HCT116 (cell line): ENCODE results near the gene SIPA1L3. TPM values are rescaled to one million over a fixed set of nuclear protein-coding genes. Genes with fewer than 3 reads are reported as not detected.

Source experiments
- ATAC-seq: fragments of 200-7000 bp; cut with Tn5 transposase; 2 replicates; pipeline ENCODE4 v1.9.1; 2020; ENCODE audit warnings: mild to moderate bottlenecking, moderate library complexity
- BruUV-seq: library from RNA; stranded (reverse); fragments of 400-500 nt; replicated peaks from 2 replicates; lab custom pipeline; 2021; lab: Mats Ljungman, UMichigan
- CTCF ChIA-PET: fragments of 300-600 bp; sonication (Branson Sonifier 250); formaldehyde crosslinking; loops from one replicate; lab custom pipeline; 2021; ENCODE audit warnings: antibody characterized with exemption; lab: Charles Lee
- POLR2A ChIA-PET: fragments of 300-600, 350-600 bp; sonication (Branson Sonifier 250); formaldehyde crosslinking; loops from one replicate; lab custom pipeline; 2021; ENCODE audit warnings: antibody characterized with exemption; lab: Charles Lee
- RAD21 ChIA-PET, 2 experiments: fragments of 300-600 bp; sonication (Branson Sonifier 250); formaldehyde crosslinking; loops; one replicate each; lab custom pipeline; 2023; ENCODE audit warnings: low total read pairs in 2 of 2; ENCODE audit not compliant: uncharacterized antibody in 2 of 2, unreplicated experiment in 2 of 2, low non-redundant PET in 1 of 2; lab: Charles Lee
- DNase-seq: peaks from one replicate; pipeline ENCODE4 v3.0.0-alpha.2; 2010; ENCODE audit warnings: low read depth, low spot score
- H2AFZ ChIP-seq: fragments of 200-600 bp; shearing (Covaris generic), sonication (generic); 2 replicates; pipeline ENCODE4 v1.6.1; 2017; ENCODE audit warnings: low read depth, mixed run types, mixed read lengths, antibody characterized with exemption, low read length; ENCODE audit not compliant: poor library complexity, severe bottlenecking
- H3K27ac ChIP-seq: 2 replicates; pipeline ENCODE4 v1.5.1; 2012; ENCODE audit warnings: low read depth, low read length
- H3K27me3 ChIP-seq: fragments of 200-600 bp; sonication (generic); 2 replicates; pipeline ENCODE4 v1.6.1; 2016; ENCODE audit warnings: mixed run types, low read length, mixed read lengths; ENCODE audit not compliant: insufficient read depth
- H3K36me3 ChIP-seq, 2 experiments: fragments of 200-500 bp in 1 of 2; fragments of 200-600 bp in 1 of 2; sonication (Bioruptor generic) in 1 of 2; sonication (generic) in 1 of 2; 2 replicates each; pipeline versions ENCODE4 v1.5.1 to v1.6.1; 2014 to 2016; ENCODE audit warnings: low read length in 2 of 2, inconsistent platforms in 1 of 2, mixed read lengths in 1 of 2, mixed run types in 1 of 2; ENCODE audit not compliant: insufficient read depth in 2 of 2, control insufficient read depth in 1 of 2
- H3K4me1 ChIP-seq, 2 experiments: fragments of 200-600 bp in 1 of 2; sonication (generic) in 1 of 2; 2 replicates each; pipeline versions ENCODE4 v1.5.1 to v1.6.1; 2012 to 2017; ENCODE audit warnings: low read length in 2 of 2, inconsistent platforms in 1 of 2, mild to moderate bottlenecking in 1 of 2, mixed read lengths in 1 of 2, mixed run types in 1 of 2, moderate library complexity in 1 of 2; ENCODE audit not compliant: insufficient read depth in 2 of 2, control insufficient read depth in 1 of 2
- H3K4me2 ChIP-seq: fragments of 200-600 bp; sonication (generic); 2 replicates; pipeline ENCODE4 v1.6.1; 2017; ENCODE audit warnings: mixed run types, low read length, mixed read lengths
- H3K4me3 ChIP-seq, 2 experiments: fragments of 200-600 bp in 1 of 2; sonication (generic) in 1 of 2; replicated peaks in 1 of 2; 2 replicates each; pipeline ENCODE4 v1.5.1; 2011 to 2016; ENCODE audit warnings: low read length in 2 of 2, control low read depth in 1 of 2, low read depth in 1 of 2, mild to moderate bottlenecking in 1 of 2, mixed read lengths in 1 of 2, mixed run types in 1 of 2
- H3K79me2 ChIP-seq: fragments of 200-600 bp; sonication (generic); 2 replicates; pipeline ENCODE4 v1.6.1; 2017; ENCODE audit warnings: mild to moderate bottlenecking, mixed run types, low read length, moderate library complexity, mixed read lengths; ENCODE audit not compliant: insufficient read depth
- H3K9ac ChIP-seq: fragments of 200-600 bp; sonication (generic); 2 replicates; pipeline ENCODE4 v1.6.1; 2016; ENCODE audit warnings: low read length, mixed read lengths
- H3K9me2 ChIP-seq: fragments of 200-600 bp; sonication (generic), shearing (Covaris generic); 2 replicates; pipeline ENCODE4 v1.6.1; 2017; ENCODE audit warnings: mixed run types, mild to moderate bottlenecking, moderate library complexity; ENCODE audit not compliant: insufficient read depth
- H3K9me3 ChIP-seq, 2 experiments: fragments of 200-500 bp in 1 of 2; fragments of 200-600 bp in 1 of 2; sonication (Bioruptor generic) in 1 of 2; sonication (generic) in 1 of 2; 2 replicates each; pipeline ENCODE4 v1.6.1; 2014 to 2017; ENCODE audit warnings: low read length in 2 of 2, mixed read lengths in 2 of 2, inconsistent platforms in 1 of 2, low read depth in 1 of 2, mild to moderate bottlenecking in 1 of 2, mixed run types in 1 of 2, moderate library complexity in 1 of 2; ENCODE audit not compliant: control insufficient read depth in 1 of 2, insufficient read depth in 1 of 2
- H4K20me1 ChIP-seq: fragments of 200-600 bp; sonication (generic), shearing (Covaris generic); 2 replicates; pipeline ENCODE4 v1.6.1; 2017; ENCODE audit warnings: mixed run types, mild to moderate bottlenecking, moderate library complexity; ENCODE audit not compliant: insufficient read depth
- ELF1 ChIP-seq: IDR thresholded peaks from 2 replicates; pipeline ENCODE4 v1.6.1; 2012; ENCODE audit warnings: low read depth, borderline replicate concordance
- EZH2 ChIP-seq: fragments of 200-600 bp; sonication (generic); IDR thresholded peaks from 2 replicates; pipeline ENCODE4 v1.6.1; 2017; ENCODE audit warnings: antibody characterized with exemption, mixed run types
- EZH2phosphoT487 ChIP-seq: fragments of 200-600 bp; IDR thresholded peaks from 2 replicates; pipeline ENCODE4 v1.6.1; 2018; ENCODE audit warnings: antibody characterized with exemption, borderline replicate concordance
- JUND ChIP-seq: IDR thresholded peaks from 2 replicates; pipeline ENCODE4 v1.6.1; 2012
- POLR2AphosphoS5 ChIP-seq: IDR thresholded peaks from 2 replicates; pipeline ENCODE4 v1.6.1; 2011; ENCODE audit warnings: mild to moderate bottlenecking, low read depth, low read length, moderate library complexity
- SIN3A ChIP-seq: IDR thresholded peaks from 2 replicates; pipeline ENCODE4 v1.6.1; 2012; ENCODE audit warnings: low read depth
- SP1 ChIP-seq: IDR thresholded peaks from 2 replicates; pipeline ENCODE4 v1.6.1; 2012; ENCODE audit warnings: low read depth
- YY1 ChIP-seq: IDR thresholded peaks from 2 replicates; pipeline ENCODE4 v1.6.1; 2011; ENCODE audit warnings: low read length, low read depth, moderate library complexity, mild to moderate bottlenecking; ENCODE audit not compliant: insufficient replicate concordance; ENCODE audit errors: extremely low read depth
- ZBTB33 ChIP-seq: IDR thresholded peaks from 2 replicates; pipeline ENCODE4 v1.6.1; 2011; ENCODE audit warnings: mild to moderate bottlenecking, low read length, moderate library complexity; ENCODE audit not compliant: insufficient replicate concordance; ENCODE audit errors: extremely low read depth
- intact Hi-C: fragments of 100-400 bp; cut with micrococcal nuclease; formaldehyde crosslinking; loops from 2 replicates; pipeline ENCODE4 v1.10.0; 2022
- total RNA-seq: library from RNA; stranded (reverse); gene quantifications from one replicate; pipeline ENCODE4 v1.2.1, GENCODE V29; 2021; ENCODE audit not compliant: unreplicated experiment
- TF ChIP-seq, protein P1 (sequence below), 3 experiments: fragments of 200-600 bp in 1 of 3; sonication (generic) in 1 of 3; IDR thresholded peaks in 2 of 3; conservative IDR thresholded peaks in 1 of 3; 2 replicates each; pipeline ENCODE4 v1.5.1; 2012 to 2017; ENCODE audit warnings: low read depth in 2 of 3, low read length in 2 of 3, antibody characterized with exemption in 1 of 3, borderline replicate concordance in 1 of 3, control low read depth in 1 of 3, mild to moderate bottlenecking in 1 of 3, mixed read lengths in 1 of 3, mixed run types in 1 of 3, moderate library complexity in 1 of 3; ENCODE audit not compliant: insufficient read depth in 1 of 3
- TF ChIP-seq, protein P2 (sequence below): IDR thresholded peaks from 2 replicates; pipeline ENCODE4 v1.6.1; 2012
- TF ChIP-seq, protein P3 (sequence below): IDR thresholded peaks from 2 replicates; pipeline ENCODE4 v1.6.1; 2012; ENCODE audit warnings: low read depth

The SIPA1L3 gene
- total RNA-seq, 1 experiment from 2014 or later, result 41.8 TPM

DNA sequence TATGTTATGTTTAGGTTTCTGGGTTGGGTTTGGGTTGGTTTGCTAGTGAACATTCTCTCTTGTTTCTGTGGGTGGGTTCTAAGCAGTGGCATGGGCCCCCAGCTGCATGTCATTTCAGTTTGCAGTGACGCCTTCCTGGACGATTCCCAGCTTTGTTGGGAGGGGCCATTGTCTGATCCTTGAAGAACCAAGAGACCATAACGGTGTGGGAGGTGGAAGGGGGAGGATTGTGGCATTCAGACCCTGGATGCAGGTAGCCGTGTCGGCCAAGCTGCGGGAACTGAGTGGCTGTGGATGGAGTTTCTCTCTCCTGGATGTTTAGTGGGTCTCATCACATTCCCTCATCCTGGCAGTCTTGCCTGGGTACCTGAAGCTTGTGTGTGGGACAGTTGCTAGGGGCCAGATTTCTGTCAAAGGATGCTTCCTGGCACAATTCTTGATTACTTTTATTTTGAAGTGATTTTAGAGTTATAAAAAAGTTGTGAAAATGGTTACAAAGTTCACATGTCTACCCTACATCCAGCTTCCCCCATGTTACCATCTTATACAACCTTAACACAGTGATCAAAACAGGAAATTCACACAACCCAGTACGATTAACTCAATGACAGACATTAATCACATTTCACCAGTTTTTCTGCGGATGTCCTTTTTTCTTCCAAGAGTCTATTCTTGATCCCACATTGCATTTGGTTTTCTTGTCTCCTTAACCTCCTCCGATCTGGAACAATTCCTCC, 123.8 kb downstream of the SIPA1L3 start:
- no TSS peak for BruUV-seq
- Histone ChIP-seq H3K4me2 (no peak overlapping the region), H3K27ac (no peak overlapping the region), H3K27me3 (no peaks in the 10 kb centered on the region), H3K4me3 (no peak overlapping the region), H3K36me3 (0 out of 4 replicates have a peak, but pooled peaks cover 0 to 7% of the 10 kb centered on the region in 2 experiments), H3K79me2 (peaks cover 11% of the 10 kb centered on the region; the same call in 1 of the 2 replicates), H2AFZ (no peak overlapping the region), H3K9ac (no peak overlapping the region), H3K9me3 (no peaks in the 10 kb centered on the region), H3K4me1 (peaks cover 0 to 5% of the 10 kb centered on the region in 2 experiments; a peak in 1 of 4 replicates), H3K9me2 (no peaks in the 10 kb centered on the region), H4K20me1 (no peaks in the 10 kb centered on the region)
- intact Hi-C loops, result no loop called here
- CTCF ChIA-PET, result no interaction called here
- POLR2A ChIA-PET, result no interaction called here
- DNase-seq (no peak), ATAC-seq (no peak)
- TF ChIP-seq, protein P1, sequence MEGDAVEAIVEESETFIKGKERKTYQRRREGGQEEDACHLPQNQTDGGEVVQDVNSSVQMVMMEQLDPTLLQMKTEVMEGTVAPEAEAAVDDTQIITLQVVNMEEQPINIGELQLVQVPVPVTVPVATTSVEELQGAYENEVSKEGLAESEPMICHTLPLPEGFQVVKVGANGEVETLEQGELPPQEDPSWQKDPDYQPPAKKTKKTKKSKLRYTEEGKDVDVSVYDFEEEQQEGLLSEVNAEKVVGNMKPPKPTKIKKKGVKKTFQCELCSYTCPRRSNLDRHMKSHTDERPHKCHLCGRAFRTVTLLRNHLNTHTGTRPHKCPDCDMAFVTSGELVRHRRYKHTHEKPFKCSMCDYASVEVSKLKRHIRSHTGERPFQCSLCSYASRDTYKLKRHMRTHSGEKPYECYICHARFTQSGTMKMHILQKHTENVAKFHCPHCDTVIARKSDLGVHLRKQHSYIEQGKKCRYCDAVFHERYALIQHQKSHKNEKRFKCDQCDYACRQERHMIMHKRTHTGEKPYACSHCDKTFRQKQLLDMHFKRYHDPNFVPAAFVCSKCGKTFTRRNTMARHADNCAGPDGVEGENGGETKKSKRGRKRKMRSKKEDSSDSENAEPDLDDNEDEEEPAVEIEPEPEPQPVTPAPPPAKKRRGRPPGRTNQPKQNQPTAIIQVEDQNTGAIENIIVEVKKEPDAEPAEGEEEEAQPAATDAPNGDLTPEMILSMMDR (IDR thresholded peaks at IDR 0.05 in 2 of 3, conservative IDR thresholded peaks at IDR 0.05 in 1 of 3; ENCODE audit: borderline replicate concordance in 1 of 3, insufficient read depth in 1 of 3, low read depth in 2 of 3, low read length in 2 of 3), result no peak
- TF ChIP-seq ELF1 (no peak), ZBTB33 (no peak), EZH2phosphoT487 (no peak), YY1 (no peak), JUND (no peak), SIN3A (no peak), EZH2 (no peak), SP1 (no peak), POLR2AphosphoS5 (no peak)
- TF ChIP-seq, protein P2, sequence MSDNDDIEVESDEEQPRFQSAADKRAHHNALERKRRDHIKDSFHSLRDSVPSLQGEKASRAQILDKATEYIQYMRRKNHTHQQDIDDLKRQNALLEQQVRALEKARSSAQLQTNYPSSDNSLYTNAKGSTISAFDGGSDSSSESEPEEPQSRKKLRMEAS, result no peak
- TF ChIP-seq, protein P3, sequence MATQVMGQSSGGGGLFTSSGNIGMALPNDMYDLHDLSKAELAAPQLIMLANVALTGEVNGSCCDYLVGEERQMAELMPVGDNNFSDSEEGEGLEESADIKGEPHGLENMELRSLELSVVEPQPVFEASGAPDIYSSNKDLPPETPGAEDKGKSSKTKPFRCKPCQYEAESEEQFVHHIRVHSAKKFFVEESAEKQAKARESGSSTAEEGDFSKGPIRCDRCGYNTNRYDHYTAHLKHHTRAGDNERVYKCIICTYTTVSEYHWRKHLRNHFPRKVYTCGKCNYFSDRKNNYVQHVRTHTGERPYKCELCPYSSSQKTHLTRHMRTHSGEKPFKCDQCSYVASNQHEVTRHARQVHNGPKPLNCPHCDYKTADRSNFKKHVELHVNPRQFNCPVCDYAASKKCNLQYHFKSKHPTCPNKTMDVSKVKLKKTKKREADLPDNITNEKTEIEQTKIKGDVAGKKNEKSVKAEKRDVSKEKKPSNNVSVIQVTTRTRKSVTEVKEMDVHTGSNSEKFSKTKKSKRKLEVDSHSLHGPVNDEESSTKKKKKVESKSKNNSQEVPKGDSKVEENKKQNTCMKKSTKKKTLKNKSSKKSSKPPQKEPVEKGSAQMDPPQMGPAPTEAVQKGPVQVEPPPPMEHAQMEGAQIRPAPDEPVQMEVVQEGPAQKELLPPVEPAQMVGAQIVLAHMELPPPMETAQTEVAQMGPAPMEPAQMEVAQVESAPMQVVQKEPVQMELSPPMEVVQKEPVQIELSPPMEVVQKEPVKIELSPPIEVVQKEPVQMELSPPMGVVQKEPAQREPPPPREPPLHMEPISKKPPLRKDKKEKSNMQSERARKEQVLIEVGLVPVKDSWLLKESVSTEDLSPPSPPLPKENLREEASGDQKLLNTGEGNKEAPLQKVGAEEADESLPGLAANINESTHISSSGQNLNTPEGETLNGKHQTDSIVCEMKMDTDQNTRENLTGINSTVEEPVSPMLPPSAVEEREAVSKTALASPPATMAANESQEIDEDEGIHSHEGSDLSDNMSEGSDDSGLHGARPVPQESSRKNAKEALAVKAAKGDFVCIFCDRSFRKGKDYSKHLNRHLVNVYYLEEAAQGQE, result no peak
- RAD21 ChIA-PET, result no interaction called here
